ENCODE measurements around the gene INTS2.

INTS2 gene

GRCh38 chr17:61843435-61843834 lies 84.3 kb downstream of the INTS2 start:
- no peak for TF ChIP-seq CTCF (IDR thresholded peaks at IDR 0.05; ENCODE audit: low read depth, low read length, missing control alignments)
- no peak overlapping the region for H3K4me3 ChIP-seq (replicated peaks; ENCODE audit: low read depth, low read length)
- no peak for DNase-seq (ENCODE audit: extremely low read depth, low read depth)

- no peak for TF ChIP-seq CTCF (IDR thresholded peaks at IDR 0.05; ENCODE audit: low read depth, low read length, missing control alignments)
- no peak for DNase-seq (ENCODE audit: extremely low read depth, low read depth)
- H3K4me3 ChIP-seq (replicated peaks; ENCODE audit: low read depth, low read length) = no peak overlapping the region
These were observed 84.9 kb downstream of the INTS2 start for GRCh38 chr17:61842899-61843298.

GRCh38 chr17:61839300-61839786 lies 88.4 kb downstream of the INTS2 start:
- DNase-seq (ENCODE audit: extremely low read depth, low read depth) = no peak
- no peak overlapping the region for H3K4me3 ChIP-seq (replicated peaks; ENCODE audit: low read depth, low read length)
- TF ChIP-seq CTCF (IDR thresholded peaks at IDR 0.05; ENCODE audit: low read depth, low read length, missing control alignments) = no peak

- H3K4me3 ChIP-seq (replicated peaks; ENCODE audit: low read depth, low read length) = no peak overlapping the region
- peak; percentile 44 for DNase-seq (ENCODE audit: extremely low read depth, low read depth)
- peak; percentile 79 for TF ChIP-seq CTCF (IDR thresholded peaks at IDR 0.05; ENCODE audit: low read depth, low read length, missing control alignments)
These were observed 90.4 kb downstream of the INTS2 start for GRCh38 chr17:61837175-61838051.

- no peak for DNase-seq (ENCODE audit: extremely low read depth, low read depth)
- H3K4me3 ChIP-seq (replicated peaks; ENCODE audit: low read depth, low read length) = no peak overlapping the region
- TF ChIP-seq CTCF (IDR thresholded peaks at IDR 0.05; ENCODE audit: low read depth, low read length, missing control alignments) = no peak
These were observed 91.3 kb downstream of the INTS2 start for GRCh38 chr17:61836266-61837174.

- TF ChIP-seq CTCF (IDR thresholded peaks at IDR 0.05; ENCODE audit: low read depth, low read length, missing control alignments) = no peak
- no peak for DNase-seq (ENCODE audit: extremely low read depth, low read depth)
- H3K4me3 ChIP-seq (replicated peaks; ENCODE audit: low read depth, low read length) = no peak overlapping the region
These were observed 92.2 kb downstream of the INTS2 start for GRCh38 chr17:61835606-61836005.

Data from HFF-Myc (cell line).